Rectal smooth muscle tissue (tissue), 1 donor: Measurements from ENCODE around the gene PRSS23.

ENCODE experiments used
- H3K27ac ChIP-seq: one replicate; pipeline ENCODE4 v1.7.0; 2013; ENCODE audit warnings: low read depth, low read length, inconsistent platforms
- H3K27me3 ChIP-seq: one replicate; pipeline ENCODE4 v1.7.0; 2013; ENCODE audit warnings: low read length; ENCODE audit not compliant: control insufficient read depth, insufficient read depth
- H3K36me3 ChIP-seq: one replicate; pipeline ENCODE4 v1.7.0; 2013; ENCODE audit warnings: low read length; ENCODE audit not compliant: control insufficient read depth, insufficient read depth
- H3K4me1 ChIP-seq: one replicate; pipeline ENCODE4 v1.7.0; 2013; ENCODE audit warnings: low read length; ENCODE audit not compliant: control insufficient read depth, insufficient read depth
- H3K4me3 ChIP-seq: one replicate; pipeline ENCODE4 v1.7.0; 2013; ENCODE audit warnings: low read length
- H3K9ac ChIP-seq: one replicate; pipeline ENCODE4 v1.7.0; 2013; ENCODE audit warnings: low read length

The PRSS23 gene

GRCh38 chr11:86774417-86774816, 25.9 kb upstream of the PRSS23 start:
- Histone ChIP-seq H3K4me3 (no peak overlapping the region), H3K27ac (no peak overlapping the region), H3K36me3 (no peaks in the 10 kb centered on the region), H3K9ac (no peak overlapping the region), H3K4me1 (no peaks in the 10 kb centered on the region), H3K27me3 (no peaks in the 10 kb centered on the region)

- Histone ChIP-seq H3K4me3 (no peak overlapping the region), H3K36me3 (no peaks in the 10 kb centered on the region)
Measured at GRCh38 chr11:86775361-86775760, 25.0 kb upstream of the PRSS23 start.

GRCh38 chr11:86781546-86781945, 18.8 kb upstream of the PRSS23 start:
- Histone ChIP-seq H3K4me1 (peaks cover 13% of the 10 kb centered on the region), H3K4me3 (no peak overlapping the region), H3K27ac (no peak overlapping the region), H3K36me3 (no peaks in the 10 kb centered on the region), H3K27me3 (no peaks in the 10 kb centered on the region), H3K9ac (no peak overlapping the region)

More at GRCh38 chr11:86775361-86775760, 25.0 kb upstream of the PRSS23 start:
- H3K27me3 ChIP-seq = no peaks in the 10 kb centered on the region
- no peak overlapping the region for H3K9ac ChIP-seq
- no peak overlapping the region for H3K27ac ChIP-seq
- no peaks in the 10 kb centered on the region for H3K4me1 ChIP-seq

- Histone ChIP-seq H3K36me3 (no peaks in the 10 kb centered on the region), H3K27me3 (no peaks in the 10 kb centered on the region), H3K4me3 (no peak overlapping the region), H3K9ac (no peak overlapping the region), H3K27ac (no peak overlapping the region), H3K4me1 (peaks cover 13% of the 10 kb centered on the region)
Measured at GRCh38 chr11:86782742-86783141, 17.6 kb upstream of the PRSS23 start.

GRCh38 chr11:86783661-86784060, 16.7 kb upstream of the PRSS23 start:
- Histone ChIP-seq H3K27me3 (no peaks in the 10 kb centered on the region), H3K4me3 (no peak overlapping the region), H3K4me1 (peaks cover 13% of the 10 kb centered on the region), H3K9ac (no peak overlapping the region), H3K27ac (no peak overlapping the region), H3K36me3 (no peaks in the 10 kb centered on the region)

GRCh38 chr11:86784241-86784681, 16.1 kb upstream of the PRSS23 start:
- Histone ChIP-seq H3K36me3 (no peaks in the 10 kb centered on the region), H3K4me3 (no peak overlapping the region), H3K4me1 (peaks cover 13% of the 10 kb centered on the region), H3K27me3 (no peaks in the 10 kb centered on the region), H3K27ac (peak overlapping the region; percentile 48), H3K9ac (no peak overlapping the region)

- no peak overlapping the region for H3K9ac ChIP-seq
- no peak overlapping the region for H3K27ac ChIP-seq
- H3K4me1 ChIP-seq = peaks cover 13% of the 10 kb centered on the region
- H3K36me3 ChIP-seq = no peaks in the 10 kb centered on the region
- no peak overlapping the region for H3K4me3 ChIP-seq
- no peaks in the 10 kb centered on the region for H3K27me3 ChIP-seq
Measured at GRCh38 chr11:86785576-86785975, 14.8 kb upstream of the PRSS23 start.

GRCh38 chr11:86787018-86787536, 13.3 kb upstream of the PRSS23 start:
- H3K4me3 ChIP-seq = no peak overlapping the region
- peaks cover 16% of the 10 kb centered on the region for H3K4me1 ChIP-seq
- H3K9ac ChIP-seq = no peak overlapping the region
- H3K36me3 ChIP-seq = no peaks in the 10 kb centered on the region
- no peaks in the 10 kb centered on the region for H3K27me3 ChIP-seq
- H3K27ac ChIP-seq = no peak overlapping the region

- no peak overlapping the region for H3K27ac ChIP-seq
- no peaks in the 10 kb centered on the region for H3K27me3 ChIP-seq
- no peaks in the 10 kb centered on the region for H3K36me3 ChIP-seq
- H3K4me1 ChIP-seq = peaks cover 16% of the 10 kb centered on the region
- H3K9ac ChIP-seq = no peak overlapping the region
- no peak overlapping the region for H3K4me3 ChIP-seq
Measured at GRCh38 chr11:86787656-86788055, 12.7 kb upstream of the PRSS23 start.

- no peak overlapping the region for H3K4me3 ChIP-seq
- no peak overlapping the region for H3K9ac ChIP-seq
- no peak overlapping the region for H3K27ac ChIP-seq
- H3K27me3 ChIP-seq = no peaks in the 10 kb centered on the region
- no peaks in the 10 kb centered on the region for H3K36me3 ChIP-seq
- H3K4me1 ChIP-seq = peaks cover 3% of the 10 kb centered on the region
Measured at GRCh38 chr11:86790195-86790725, 10.1 kb upstream of the PRSS23 start.

- peaks cover 3% of the 10 kb centered on the region for H3K4me1 ChIP-seq
- H3K27me3 ChIP-seq = no peaks in the 10 kb centered on the region
- H3K9ac ChIP-seq = no peak overlapping the region
- no peak overlapping the region for H3K4me3 ChIP-seq
- H3K36me3 ChIP-seq = no peaks in the 10 kb centered on the region
- no peak overlapping the region for H3K27ac ChIP-seq
Measured at GRCh38 chr11:86790867-86791849, 9.2 kb upstream of the PRSS23 start.

- Histone ChIP-seq H3K27ac (no peak overlapping the region), H3K27me3 (no peaks in the 10 kb centered on the region), H3K36me3 (no peaks in the 10 kb centered on the region), H3K4me3 (no peak overlapping the region), H3K9ac (no peak overlapping the region), H3K4me1 (peaks cover 3% of the 10 kb centered on the region)
Measured at GRCh38 chr11:86792150-86792549, 8.2 kb upstream of the PRSS23 start.
